Astrocyte of the cerebellum (primary cell): ENCODE measurements around the gene SENP1.

Experiments
- DNase-seq: peaks from one replicate; pipeline ENCODE4 v3.0.0-alpha.2; 2011; ENCODE audit warnings: low read depth
- H3K4me3 ChIP-seq: 2 replicates; pipeline ENCODE4 v1.5.1; 2011; ENCODE audit warnings: mild to moderate bottlenecking, low read depth, low read length, moderate library complexity
- in situ Hi-C: cut with HindIII; loops from 2 replicates; pipeline ENCODE4 v1.10.0; 2017; ENCODE audit warnings: low sequenced_read_pairs
- TF ChIP-seq, protein P1 (sequence below): IDR thresholded peaks from 2 replicates; pipeline ENCODE4 v1.5.1; 2012; ENCODE audit warnings: low read length, low read depth, moderate library complexity, mild to moderate bottlenecking; ENCODE audit errors: missing control alignments

Gene SENP1

GRCh38 chr12:48034835-48035805 is 70.8 kb downstream of the SENP1 start:
- in situ Hi-C loops = no loop called here
- TF ChIP-seq, protein P1, sequence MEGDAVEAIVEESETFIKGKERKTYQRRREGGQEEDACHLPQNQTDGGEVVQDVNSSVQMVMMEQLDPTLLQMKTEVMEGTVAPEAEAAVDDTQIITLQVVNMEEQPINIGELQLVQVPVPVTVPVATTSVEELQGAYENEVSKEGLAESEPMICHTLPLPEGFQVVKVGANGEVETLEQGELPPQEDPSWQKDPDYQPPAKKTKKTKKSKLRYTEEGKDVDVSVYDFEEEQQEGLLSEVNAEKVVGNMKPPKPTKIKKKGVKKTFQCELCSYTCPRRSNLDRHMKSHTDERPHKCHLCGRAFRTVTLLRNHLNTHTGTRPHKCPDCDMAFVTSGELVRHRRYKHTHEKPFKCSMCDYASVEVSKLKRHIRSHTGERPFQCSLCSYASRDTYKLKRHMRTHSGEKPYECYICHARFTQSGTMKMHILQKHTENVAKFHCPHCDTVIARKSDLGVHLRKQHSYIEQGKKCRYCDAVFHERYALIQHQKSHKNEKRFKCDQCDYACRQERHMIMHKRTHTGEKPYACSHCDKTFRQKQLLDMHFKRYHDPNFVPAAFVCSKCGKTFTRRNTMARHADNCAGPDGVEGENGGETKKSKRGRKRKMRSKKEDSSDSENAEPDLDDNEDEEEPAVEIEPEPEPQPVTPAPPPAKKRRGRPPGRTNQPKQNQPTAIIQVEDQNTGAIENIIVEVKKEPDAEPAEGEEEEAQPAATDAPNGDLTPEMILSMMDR = no peak
- DNase-seq = no peak

DNA sequence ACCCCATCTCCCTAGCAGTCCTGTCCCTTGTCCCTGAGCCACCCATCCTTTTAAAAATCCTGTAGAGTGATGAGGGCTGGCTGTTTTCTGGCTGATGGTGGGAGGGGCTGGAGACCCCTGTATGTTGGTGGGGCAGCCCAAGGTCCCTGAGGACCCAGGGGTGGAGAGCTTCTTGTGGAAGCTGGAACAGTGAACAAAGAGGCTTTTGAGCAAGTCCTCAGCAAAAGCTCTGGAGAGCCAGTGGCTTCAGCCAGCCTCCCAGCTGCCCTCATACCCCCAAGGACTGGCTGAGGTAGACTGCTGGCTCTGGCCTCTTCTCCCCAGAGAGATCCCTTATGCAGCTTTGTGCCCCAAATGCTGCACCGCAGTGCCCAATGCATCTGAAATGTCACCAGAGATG is 72.4 kb downstream of the SENP1 start:
- TF ChIP-seq, protein P1 = no peak
- in situ Hi-C loops = no loop called here
- no peak for DNase-seq
- no peak overlapping the region for H3K4me3 ChIP-seq

More at GRCh38 chr12:48034835-48035805, 70.8 kb downstream of the SENP1 start:
- H3K4me3 ChIP-seq = no peak overlapping the region

GRCh38 chr12:48032597-48032996 is 73.3 kb downstream of the SENP1 start:
- TF ChIP-seq, protein P1 = no peak
- no peak overlapping the region for H3K4me3 ChIP-seq
- in situ Hi-C loops = no loop called here
- no peak for DNase-seq

- TF ChIP-seq, protein P1 = no peak
- no peak for DNase-seq
- in situ Hi-C loops = no loop called here
- H3K4me3 ChIP-seq = no peak overlapping the region
These were observed 74.5 kb downstream of the SENP1 start for GRCh38 chr12:48031135-48031960.

- in situ Hi-C loops = no loop called here
- no peak for DNase-seq
- TF ChIP-seq, protein P1 = no peak
- no peak overlapping the region for H3K4me3 ChIP-seq
These were observed 75.7 kb downstream of the SENP1 start for GRCh38 chr12:48030173-48030650.

GRCh38 chr12:48029491-48030172 is 76.2 kb downstream of the SENP1 start:
- in situ Hi-C loops = no loop called here
- TF ChIP-seq, protein P1 = no peak
- DNase-seq = no peak

More at GRCh38 chr12:48029491-48030172, 76.2 kb downstream of the SENP1 start:
- H3K4me3 ChIP-seq = no peak overlapping the region
